HEK293 (cell line): ENCODE results near the gene KIF1A.

Source experiments
- CTCF ChIA-PET: fragments of 350-600 bp; formaldehyde crosslinking; extraction: SDS; loops from one replicate; lab custom pipeline; 2021; ENCODE audit warnings: antibody characterized with exemption; lab: Yijun Ruan, JAX
- POLR2A ChIA-PET: fragments of 300-600 bp; formaldehyde crosslinking; extraction: SDS; loops from one replicate; lab custom pipeline; 2020; ENCODE audit warnings: antibody characterized with exemption, inconsistent platforms; lab: Yijun Ruan, JAX
- H3K27ac ChIP-seq: fragments of 200-500 bp; sonication (Bioruptor generic); 2 replicates; pipeline ENCODE4 v1.5.1; 2014; ENCODE audit warnings: low read depth, low read length, control low read depth, inconsistent platforms; ENCODE audit errors: extremely low read depth
- H3K36me3 ChIP-seq, 2 experiments: fragments of 200-500 bp in 1 of 2; sonication (Bioruptor generic) in 1 of 2; 1 replicate in 1 of 2; 2 replicates in 1 of 2; pipeline ENCODE4 v1.5.1; 2014 to 2017; ENCODE audit warnings: inconsistent platforms in 2 of 2, low read length in 2 of 2; ENCODE audit not compliant: control insufficient read depth in 2 of 2, insufficient read depth in 1 of 2
- H3K4me1 ChIP-seq: fragments of 200-500 bp; sonication (Bioruptor generic); 2 replicates; pipeline ENCODE4 v1.5.1; 2014; ENCODE audit warnings: mild to moderate bottlenecking, low read length, inconsistent platforms; ENCODE audit not compliant: control insufficient read depth, insufficient read depth
- H3K4me3 ChIP-seq: 2 replicates; pipeline ENCODE4 v1.5.1; 2011; ENCODE audit warnings: low read depth, mild to moderate bottlenecking, control low read depth, low read length, moderate library complexity
- H3K9me3 ChIP-seq: fragments of 200-500 bp; sonication (Bioruptor generic); 2 replicates; pipeline ENCODE4 v1.5.1; 2014; ENCODE audit warnings: low read depth, low read length, inconsistent platforms; ENCODE audit not compliant: control insufficient read depth, insufficient read depth
- SETDB1 ChIP-seq: IDR thresholded peaks from one replicate; pipeline ENCODE4 v1.6.1; 2017; ENCODE audit warnings: mild to moderate bottlenecking, low read length, moderate library complexity, mixed read lengths; ENCODE audit not compliant: insufficient read length
- ZNF138 ChIP-seq: fragments of 450-650 bp; formaldehyde crosslinking; IDR thresholded peaks from 2 replicates; pipeline ENCODE4 v1.5.1; 2016; ENCODE audit warnings: missing biosample characterization, missing genetic modification characterization, borderline replicate concordance
- ZNF768 ChIP-seq: fragments of 450-650 bp; formaldehyde crosslinking; IDR thresholded peaks from 2 replicates; pipeline ENCODE4 v1.5.1; 2018; ENCODE audit warnings: missing biosample characterization, mild to moderate bottlenecking, missing genetic modification characterization

KIF1A gene

GRCh38 chr2:240670402-240670801 is 149.6 kb downstream of the KIF1A start:
- Histone ChIP-seq H3K9me3 (no peaks in the 10 kb centered on the region), H3K4me1 (no peaks in the 10 kb centered on the region), H3K36me3 (no peaks in the 10 kb centered on the region), H3K4me3 (no peak overlapping the region), H3K27ac (no peak overlapping the region)
- no peak for TF ChIP-seq ZNF138 (tag by site-specific recombination)
- ChIA-PET CTCF (interaction anchor here (1.0 to 1.2 kb wide), 2 partner anchors 170 to 179 kb away, joined by 3 to 4 read pairs; no protein-coding TSS in a partner anchor), POLR2A (no interaction called here)

GRCh38 chr2:240664622-240665021 is 155.4 kb downstream of the KIF1A start:
- H3K4me1 ChIP-seq = no peaks in the 10 kb centered on the region
- no peaks in the 10 kb centered on the region for H3K9me3 ChIP-seq
- CTCF ChIA-PET = no interaction called here
- TF ChIP-seq ZNF768 (no peak), SETDB1 (peak; percentile 67)
- TF ChIP-seq, all 188 proteins: peak for 1
- no peak overlapping the region for H3K27ac ChIP-seq
- no peaks in the 10 kb centered on the region for H3K36me3 ChIP-seq
- no peak overlapping the region for H3K4me3 ChIP-seq
- POLR2A ChIA-PET = no interaction called here
